IMR-90 (cell line): ENCODE measurements around the gene C12orf50.

Experiments used
- CEBPB ChIP-seq: IDR thresholded peaks from 2 replicates; pipeline ENCODE4 v1.6.1; 2012; ENCODE audit warnings: low read depth, low read length, improper control_type of control experiment
- MXI1 ChIP-seq: IDR thresholded peaks from 2 replicates; pipeline ENCODE4 v1.6.1; 2012; ENCODE audit warnings: low read depth, mild to moderate bottlenecking, low read length, moderate library complexity, borderline replicate concordance
- NFE2L2 ChIP-seq: fragments of 150-350 bp; IDR thresholded peaks from 2 replicates; pipeline ENCODE4 v1.6.1; 2016; ENCODE audit warnings: low read depth, mild to moderate bottlenecking, low read length
- RAD21 ChIP-seq: IDR thresholded peaks from 2 replicates; pipeline ENCODE4 v1.6.1; 2012; ENCODE audit warnings: low read length, improper control_type of control experiment
- RFX5 ChIP-seq: IDR thresholded peaks from 2 replicates; pipeline ENCODE4 v1.8.0; 2012; ENCODE audit warnings: low read depth, mild to moderate bottlenecking, low read length, moderate library complexity
- TF ChIP-seq, protein P1 (sequence below): fragments of 150-350 bp; IDR thresholded peaks from 2 replicates; pipeline ENCODE4 v1.6.1; 2016; ENCODE audit warnings: low read depth, mild to moderate bottlenecking, low read length, moderate library complexity, borderline replicate concordance
- TF ChIP-seq, protein P2 (sequence below): conservative IDR thresholded peaks from 2 replicates; pipeline ENCODE4 v1.5.1; 2012; ENCODE audit warnings: mild to moderate bottlenecking, low read depth, low read length, improper control_type of control experiment

DNA sequence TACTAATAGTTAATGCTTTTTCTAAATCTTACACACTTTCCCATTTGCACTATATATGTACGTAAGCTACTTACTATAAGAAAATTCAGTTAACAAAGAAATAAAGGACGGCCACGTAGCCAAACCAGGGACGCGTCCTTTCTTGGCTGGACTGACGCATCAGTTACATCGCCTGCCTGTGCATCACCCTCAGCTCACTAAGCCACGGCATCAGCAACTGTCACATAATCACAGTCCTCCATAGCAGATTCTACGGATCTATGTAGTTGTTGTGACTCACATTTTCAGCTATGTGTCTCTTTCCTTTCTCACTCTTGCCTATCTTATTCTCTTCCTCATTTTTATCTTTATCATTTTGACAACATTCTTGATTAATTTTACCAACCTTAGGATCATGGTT, 38.1 kb upstream of the C12orf50 start:
- TF ChIP-seq NFE2L2 = no peak
- TF ChIP-seq CEBPB = no peak
- TF ChIP-seq RAD21 = no peak
- TF ChIP-seq, protein P1, sequence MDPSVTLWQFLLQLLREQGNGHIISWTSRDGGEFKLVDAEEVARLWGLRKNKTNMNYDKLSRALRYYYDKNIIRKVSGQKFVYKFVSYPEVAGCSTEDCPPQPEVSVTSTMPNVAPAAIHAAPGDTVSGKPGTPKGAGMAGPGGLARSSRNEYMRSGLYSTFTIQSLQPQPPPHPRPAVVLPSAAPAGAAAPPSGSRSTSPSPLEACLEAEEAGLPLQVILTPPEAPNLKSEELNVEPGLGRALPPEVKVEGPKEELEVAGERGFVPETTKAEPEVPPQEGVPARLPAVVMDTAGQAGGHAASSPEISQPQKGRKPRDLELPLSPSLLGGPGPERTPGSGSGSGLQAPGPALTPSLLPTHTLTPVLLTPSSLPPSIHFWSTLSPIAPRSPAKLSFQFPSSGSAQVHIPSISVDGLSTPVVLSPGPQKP = no peak
- TF ChIP-seq, protein P2, sequence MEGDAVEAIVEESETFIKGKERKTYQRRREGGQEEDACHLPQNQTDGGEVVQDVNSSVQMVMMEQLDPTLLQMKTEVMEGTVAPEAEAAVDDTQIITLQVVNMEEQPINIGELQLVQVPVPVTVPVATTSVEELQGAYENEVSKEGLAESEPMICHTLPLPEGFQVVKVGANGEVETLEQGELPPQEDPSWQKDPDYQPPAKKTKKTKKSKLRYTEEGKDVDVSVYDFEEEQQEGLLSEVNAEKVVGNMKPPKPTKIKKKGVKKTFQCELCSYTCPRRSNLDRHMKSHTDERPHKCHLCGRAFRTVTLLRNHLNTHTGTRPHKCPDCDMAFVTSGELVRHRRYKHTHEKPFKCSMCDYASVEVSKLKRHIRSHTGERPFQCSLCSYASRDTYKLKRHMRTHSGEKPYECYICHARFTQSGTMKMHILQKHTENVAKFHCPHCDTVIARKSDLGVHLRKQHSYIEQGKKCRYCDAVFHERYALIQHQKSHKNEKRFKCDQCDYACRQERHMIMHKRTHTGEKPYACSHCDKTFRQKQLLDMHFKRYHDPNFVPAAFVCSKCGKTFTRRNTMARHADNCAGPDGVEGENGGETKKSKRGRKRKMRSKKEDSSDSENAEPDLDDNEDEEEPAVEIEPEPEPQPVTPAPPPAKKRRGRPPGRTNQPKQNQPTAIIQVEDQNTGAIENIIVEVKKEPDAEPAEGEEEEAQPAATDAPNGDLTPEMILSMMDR = no peak
- no peak for TF ChIP-seq MXI1
- no peak for TF ChIP-seq RFX5
